GM12873 (cell line): ENCODE measurements around the gene STAG2.

ENCODE experiments used
- TF ChIP-seq, protein P1 (sequence below): IDR thresholded peaks from 2 replicates; pipeline ENCODE4 v1.5.1; 2012; ENCODE audit warnings: low read depth, mild to moderate bottlenecking, moderate library complexity, low read length, control low read depth; ENCODE audit not compliant: insufficient read depth; ENCODE audit errors: missing control alignments

The STAG2 gene

DNA sequence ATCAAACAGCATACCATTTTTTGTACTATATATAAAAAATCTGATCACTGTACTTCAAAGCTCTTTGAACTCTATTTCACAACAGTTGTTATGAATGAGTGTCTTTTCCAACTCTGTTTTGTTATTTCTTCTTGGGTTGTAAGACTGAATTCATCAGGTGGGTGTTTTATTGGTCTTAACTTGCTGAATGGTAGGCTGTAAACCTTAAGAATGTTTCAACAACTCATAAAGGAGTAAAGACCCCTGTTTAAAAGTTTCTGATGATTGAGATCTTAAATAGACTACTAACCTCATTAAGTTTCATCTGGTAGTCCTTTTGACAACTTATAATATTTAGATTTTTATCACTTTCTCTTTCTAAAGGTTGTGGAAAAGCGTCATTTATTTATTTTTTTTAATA lies 18.4 kb upstream of the STAG2 start:
- TF ChIP-seq, protein P1, sequence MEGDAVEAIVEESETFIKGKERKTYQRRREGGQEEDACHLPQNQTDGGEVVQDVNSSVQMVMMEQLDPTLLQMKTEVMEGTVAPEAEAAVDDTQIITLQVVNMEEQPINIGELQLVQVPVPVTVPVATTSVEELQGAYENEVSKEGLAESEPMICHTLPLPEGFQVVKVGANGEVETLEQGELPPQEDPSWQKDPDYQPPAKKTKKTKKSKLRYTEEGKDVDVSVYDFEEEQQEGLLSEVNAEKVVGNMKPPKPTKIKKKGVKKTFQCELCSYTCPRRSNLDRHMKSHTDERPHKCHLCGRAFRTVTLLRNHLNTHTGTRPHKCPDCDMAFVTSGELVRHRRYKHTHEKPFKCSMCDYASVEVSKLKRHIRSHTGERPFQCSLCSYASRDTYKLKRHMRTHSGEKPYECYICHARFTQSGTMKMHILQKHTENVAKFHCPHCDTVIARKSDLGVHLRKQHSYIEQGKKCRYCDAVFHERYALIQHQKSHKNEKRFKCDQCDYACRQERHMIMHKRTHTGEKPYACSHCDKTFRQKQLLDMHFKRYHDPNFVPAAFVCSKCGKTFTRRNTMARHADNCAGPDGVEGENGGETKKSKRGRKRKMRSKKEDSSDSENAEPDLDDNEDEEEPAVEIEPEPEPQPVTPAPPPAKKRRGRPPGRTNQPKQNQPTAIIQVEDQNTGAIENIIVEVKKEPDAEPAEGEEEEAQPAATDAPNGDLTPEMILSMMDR = no peak

DNA sequence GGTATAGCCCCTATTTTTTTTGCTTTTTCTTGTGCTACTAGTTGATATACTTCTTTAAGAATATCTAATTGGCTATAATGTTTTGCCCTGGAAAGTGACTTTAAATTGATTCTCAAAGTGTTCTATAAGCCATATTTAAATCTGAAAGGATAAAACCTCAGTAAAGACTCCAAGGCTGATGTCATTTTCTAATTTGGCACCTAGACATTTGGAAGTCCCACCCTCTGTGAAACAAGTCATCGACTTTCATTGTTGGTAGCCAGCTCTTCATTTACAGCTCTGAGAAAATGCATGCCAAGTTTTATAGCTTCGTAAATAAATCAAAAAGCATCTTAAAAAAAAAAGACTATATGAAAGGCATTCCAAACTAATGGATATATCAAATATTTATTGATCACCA lies 18.0 kb upstream of the STAG2 start:
- TF ChIP-seq, protein P1 = no peak

- TF ChIP-seq, protein P1 = no peak
Measured at GRCh38 chrX:123949846-123950245, 11.7 kb upstream of the STAG2 start.

DNA sequence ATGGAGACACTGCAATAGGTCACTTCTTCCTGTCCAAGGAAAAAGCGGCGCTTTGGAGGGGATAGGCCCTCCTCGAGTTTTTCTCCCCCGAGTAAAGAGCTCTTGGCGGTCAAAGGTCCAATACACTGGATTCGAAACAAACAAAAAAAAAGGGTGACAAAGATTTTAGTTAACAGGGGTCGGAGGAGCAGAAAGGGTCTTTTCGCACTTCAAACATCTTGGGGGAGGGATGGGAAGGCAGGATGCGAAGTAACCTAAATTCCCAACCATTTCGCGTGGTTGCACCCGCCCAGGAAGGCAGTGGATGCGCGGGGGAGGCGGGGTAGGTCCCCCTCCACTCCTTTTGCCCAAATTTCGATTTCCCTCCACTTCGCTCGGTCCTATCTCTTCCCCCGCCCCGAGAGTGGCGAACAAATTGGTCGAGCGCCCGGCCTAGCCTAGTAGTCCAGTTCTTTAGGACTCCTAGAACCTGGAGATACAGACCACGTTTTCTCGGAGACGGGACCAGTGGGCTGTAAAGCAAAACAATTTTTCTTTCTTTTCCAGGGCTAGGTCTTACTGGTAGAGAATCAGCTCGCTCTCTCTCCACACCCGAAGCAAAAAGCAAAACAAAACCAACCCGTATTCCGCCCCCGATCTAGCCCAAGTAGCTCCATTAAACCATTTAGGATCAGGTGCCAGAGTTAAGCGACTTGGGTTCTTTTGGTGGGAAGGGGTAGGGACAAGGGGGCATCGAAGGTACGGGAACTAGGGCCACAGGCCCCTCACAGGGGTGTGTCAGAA lies 2.0 kb upstream of the STAG2 start:
- TF ChIP-seq, protein P1 = no peak

DNA sequence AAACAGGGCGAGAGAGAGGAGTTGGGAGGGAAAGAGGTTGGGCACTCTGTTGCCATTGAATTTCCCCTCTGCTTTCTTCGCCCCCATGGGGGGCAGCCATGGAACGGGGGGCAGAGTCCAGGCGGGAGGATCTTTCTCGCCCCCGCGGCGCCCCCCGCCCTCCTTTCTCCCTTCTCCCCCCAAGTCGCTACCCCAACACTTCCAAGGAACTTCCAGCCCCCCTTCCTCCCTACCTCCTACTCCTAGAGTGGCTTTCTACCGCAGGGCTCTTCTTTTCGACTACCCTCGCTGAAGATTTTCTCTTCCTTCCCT lies 594 bp upstream of the STAG2 start:
- TF ChIP-seq, protein P1 = no peak

DNA sequence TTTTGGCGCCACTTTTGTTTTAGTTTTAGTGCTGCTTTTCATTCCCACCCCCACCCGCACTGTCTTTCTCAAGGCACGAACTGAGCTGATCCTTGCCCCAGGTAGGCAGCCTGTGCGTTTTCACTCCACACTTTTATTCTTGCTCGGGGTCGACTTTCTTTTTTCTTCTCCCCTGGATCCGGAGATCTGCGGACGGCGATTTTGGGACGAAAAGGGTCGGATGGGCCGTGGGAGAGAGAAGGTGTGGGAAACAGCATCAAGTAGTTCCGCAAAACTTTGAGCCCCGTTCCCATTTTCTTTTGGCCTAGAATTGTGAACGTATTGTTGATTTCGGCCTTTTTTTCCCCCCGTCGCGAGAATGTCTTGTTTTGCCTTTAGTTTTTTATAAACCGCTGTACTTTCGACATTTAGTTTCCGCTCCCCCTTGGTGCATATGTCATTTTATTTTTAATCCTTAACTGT lies 531 bp downstream of the STAG2 start:
- TF ChIP-seq, protein P1 = no peak

GRCh38 chrX:123962794-123963373 lies 1.4 kb downstream of the STAG2 start:
- TF ChIP-seq, protein P1 = no peak
